ENCODE measurements around the gene ARPP21.

The ARPP21 gene

GRCh38 chr3:35651851-35652250 is 12.5 kb downstream of the ARPP21 start:
- no peak for DNase-seq
- no peak overlapping the region for H3K27ac Mint-ChIP-seq
- no peak overlapping the region for H3K4me3 Mint-ChIP-seq
- H3K4me1 Mint-ChIP-seq (ENCODE audit: low read depth), result no peaks in the 10 kb centered on the region
- H3K27me3 Mint-ChIP-seq, result no peaks in the 10 kb centered on the region
- H3K9me3 Mint-ChIP-seq, result no peaks in the 10 kb centered on the region
- H3K36me3 Mint-ChIP-seq (ENCODE audit: low read depth), result no peaks in the 10 kb centered on the region

GRCh38 chr3:35653347-35653746 is 14.0 kb downstream of the ARPP21 start:
- H3K4me3 Mint-ChIP-seq, result no peak overlapping the region
- no peak for DNase-seq
- no peak overlapping the region for H3K27ac Mint-ChIP-seq
- H3K9me3 Mint-ChIP-seq, result no peaks in the 10 kb centered on the region
- H3K4me1 Mint-ChIP-seq (ENCODE audit: low read depth), result no peaks in the 10 kb centered on the region
- no peaks in the 10 kb centered on the region for H3K27me3 Mint-ChIP-seq
- H3K36me3 Mint-ChIP-seq (ENCODE audit: low read depth), result no peaks in the 10 kb centered on the region

- Mint-ChIP-seq H3K36me3 (ENCODE audit: low read depth) (no peaks in the 10 kb centered on the region), H3K9me3 (no peaks in the 10 kb centered on the region), H3K27me3 (no peaks in the 10 kb centered on the region), H3K4me3 (no peak overlapping the region), H3K27ac (no peak overlapping the region), H3K4me1 (ENCODE audit: low read depth) (no peaks in the 10 kb centered on the region)
- DNase-seq, result no peak
Observed at GRCh38 chr3:35654476-35654875, 15.2 kb downstream of the ARPP21 start.

GRCh38 chr3:35658686-35659085 is 19.4 kb downstream of the ARPP21 start:
- H3K27me3 Mint-ChIP-seq, result no peaks in the 10 kb centered on the region
- H3K4me3 Mint-ChIP-seq, result no peak overlapping the region
- no peak for DNase-seq
- no peaks in the 10 kb centered on the region for H3K9me3 Mint-ChIP-seq
- H3K4me1 Mint-ChIP-seq (ENCODE audit: low read depth), result no peaks in the 10 kb centered on the region
- no peaks in the 10 kb centered on the region for H3K36me3 Mint-ChIP-seq (ENCODE audit: low read depth)
- no peak overlapping the region for H3K27ac Mint-ChIP-seq

- Mint-ChIP-seq H3K9me3 (no peaks in the 10 kb centered on the region), H3K27me3 (peaks cover 1% of the 10 kb centered on the region), H3K36me3 (ENCODE audit: low read depth) (no peaks in the 10 kb centered on the region), H3K4me1 (ENCODE audit: low read depth) (no peaks in the 10 kb centered on the region), H3K4me3 (no peak overlapping the region), H3K27ac (no peak overlapping the region)
- no peak for DNase-seq
Observed at GRCh38 chr3:35659768-35660167, 20.4 kb downstream of the ARPP21 start.

GRCh38 chr3:35663471-35663870 is 24.1 kb downstream of the ARPP21 start:
- Mint-ChIP-seq H3K9me3 (no peaks in the 10 kb centered on the region), H3K27ac (no peak overlapping the region), H3K4me1 (ENCODE audit: low read depth) (no peaks in the 10 kb centered on the region), H3K4me3 (no peak overlapping the region), H3K27me3 (peaks cover 2% of the 10 kb centered on the region), H3K36me3 (ENCODE audit: low read depth) (no peaks in the 10 kb centered on the region)
- no peak for DNase-seq

- no peaks in the 10 kb centered on the region for H3K36me3 Mint-ChIP-seq (ENCODE audit: low read depth)
- DNase-seq, result no peak
- no peak overlapping the region for H3K4me3 Mint-ChIP-seq
- H3K4me1 Mint-ChIP-seq (ENCODE audit: low read depth), result no peaks in the 10 kb centered on the region
- H3K27me3 Mint-ChIP-seq, result peaks cover 2% of the 10 kb centered on the region
- no peak overlapping the region for H3K27ac Mint-ChIP-seq
- H3K9me3 Mint-ChIP-seq, result no peaks in the 10 kb centered on the region
Observed at GRCh38 chr3:35664460-35664919, 25.2 kb downstream of the ARPP21 start.

- no peak overlapping the region for H3K27ac Mint-ChIP-seq
- H3K9me3 Mint-ChIP-seq, result no peaks in the 10 kb centered on the region
- H3K36me3 Mint-ChIP-seq (ENCODE audit: low read depth), result no peaks in the 10 kb centered on the region
- DNase-seq, result no peak
- peaks cover 2% of the 10 kb centered on the region for H3K27me3 Mint-ChIP-seq
- no peak overlapping the region for H3K4me3 Mint-ChIP-seq
- no peaks in the 10 kb centered on the region for H3K4me1 Mint-ChIP-seq (ENCODE audit: low read depth)
Observed at GRCh38 chr3:35665390-35666055, 26.2 kb downstream of the ARPP21 start.

GRCh38 chr3:35666888-35667287 is 27.6 kb downstream of the ARPP21 start:
- Mint-ChIP-seq H3K4me1 (ENCODE audit: low read depth) (no peaks in the 10 kb centered on the region), H3K27me3 (peaks cover 2% of the 10 kb centered on the region), H3K36me3 (ENCODE audit: low read depth) (no peaks in the 10 kb centered on the region), H3K9me3 (no peaks in the 10 kb centered on the region), H3K27ac (no peak overlapping the region), H3K4me3 (no peak overlapping the region)
- DNase-seq, result no peak

GRCh38 chr3:35670408-35670965 is 31.2 kb downstream of the ARPP21 start:
- Mint-ChIP-seq H3K27me3 (no peaks in the 10 kb centered on the region), H3K4me3 (no peak overlapping the region), H3K36me3 (ENCODE audit: low read depth) (no peaks in the 10 kb centered on the region), H3K9me3 (no peaks in the 10 kb centered on the region), H3K4me1 (ENCODE audit: low read depth) (no peaks in the 10 kb centered on the region), H3K27ac (no peak overlapping the region)
- DNase-seq, result no peak

- Mint-ChIP-seq H3K27me3 (no peaks in the 10 kb centered on the region), H3K9me3 (no peaks in the 10 kb centered on the region), H3K27ac (no peak overlapping the region), H3K4me3 (no peak overlapping the region), H3K36me3 (ENCODE audit: low read depth) (no peaks in the 10 kb centered on the region), H3K4me1 (ENCODE audit: low read depth) (no peaks in the 10 kb centered on the region)
- no peak for DNase-seq
Observed at GRCh38 chr3:35671483-35671882, 32.2 kb downstream of the ARPP21 start.

- Mint-ChIP-seq H3K36me3 (ENCODE audit: low read depth) (no peaks in the 10 kb centered on the region), H3K4me1 (ENCODE audit: low read depth) (no peaks in the 10 kb centered on the region), H3K27ac (no peak overlapping the region), H3K9me3 (no peaks in the 10 kb centered on the region), H3K4me3 (no peak overlapping the region), H3K27me3 (no peaks in the 10 kb centered on the region)
- no peak for DNase-seq
Observed at GRCh38 chr3:35673017-35673416, 33.7 kb downstream of the ARPP21 start.

GRCh38 chr3:35674451-35675109 is 35.3 kb downstream of the ARPP21 start:
- no peaks in the 10 kb centered on the region for H3K4me1 Mint-ChIP-seq (ENCODE audit: low read depth)
- H3K27me3 Mint-ChIP-seq, result no peaks in the 10 kb centered on the region
- no peaks in the 10 kb centered on the region for H3K36me3 Mint-ChIP-seq (ENCODE audit: low read depth)
- H3K4me3 Mint-ChIP-seq, result no peak overlapping the region
- no peak for DNase-seq
- no peaks in the 10 kb centered on the region for H3K9me3 Mint-ChIP-seq
- no peak overlapping the region for H3K27ac Mint-ChIP-seq

GRCh38 chr3:35675206-35675605 is 35.9 kb downstream of the ARPP21 start:
- no peaks in the 10 kb centered on the region for H3K36me3 Mint-ChIP-seq (ENCODE audit: low read depth)

GRCh38 chr3:35675621-35676020 is 36.3 kb downstream of the ARPP21 start:
- Mint-ChIP-seq H3K4me1 (ENCODE audit: low read depth) (no peaks in the 10 kb centered on the region), H3K4me3 (no peak overlapping the region), H3K27me3 (no peaks in the 10 kb centered on the region), H3K36me3 (ENCODE audit: low read depth) (no peaks in the 10 kb centered on the region), H3K27ac (no peak overlapping the region), H3K9me3 (no peaks in the 10 kb centered on the region)
- no peak for DNase-seq

More at GRCh38 chr3:35675206-35675605, 35.9 kb downstream of the ARPP21 start:
- H3K4me3 Mint-ChIP-seq, result no peak overlapping the region
- no peak for DNase-seq
- H3K27ac Mint-ChIP-seq, result no peak overlapping the region
- no peaks in the 10 kb centered on the region for H3K9me3 Mint-ChIP-seq
- no peaks in the 10 kb centered on the region for H3K27me3 Mint-ChIP-seq
- no peaks in the 10 kb centered on the region for H3K4me1 Mint-ChIP-seq (ENCODE audit: low read depth)
